GM21367 (cell line): ENCODE measurements around the gene GLMP.
A peak's percentile ranks its signal among the peaks of the same experiment; 100 is the strongest.

Source experiments
- ATAC-seq: cut with Tn5 transposase; IDR thresholded peaks from one replicate; pipeline ENCODE4 v1.9.1; 2021; ENCODE audit not compliant: unreplicated experiment

Gene GLMP

GRCh38 chr1:156286061-156286460 lies 9.4 kb downstream of the GLMP start:
- no peak for ATAC-seq

GRCh38 chr1:156285437-156285836 lies 10.0 kb downstream of the GLMP start:
- no peak for ATAC-seq

- ATAC-seq = no peak
These were observed 10.7 kb downstream of the GLMP start for GRCh38 chr1:156284757-156285156.

GRCh38 chr1:156284112-156284511 lies 11.4 kb downstream of the GLMP start, which contains the start of gene TMEM79:
TSS of gene TMEM79 (plus strand) at chr1:156284325. CDS start at chr1:156285227, 902 bp downstream.
- no peak for ATAC-seq

GRCh38 chr1:156283521-156283920 lies 12.0 kb downstream of the GLMP start:
- ATAC-seq = no peak

- peak; percentile 68 for ATAC-seq
These were observed 12.8 kb downstream of the GLMP start, which contains the start of gene SMG5 for GRCh38 chr1:156282479-156283222. TSS of gene SMG5 (minus strand) at chr1:156282825. CDS start at chr1:156282680, 145 bp downstream.

GRCh38 chr1:156281693-156282478 lies 13.6 kb downstream of the GLMP start:
- ATAC-seq = peak; percentile 4

GRCh38 chr1:156281281-156281680 lies 14.2 kb downstream of the GLMP start:
- no peak for ATAC-seq

- no peak for ATAC-seq
These were observed 15.6 kb downstream of the GLMP start for GRCh38 chr1:156279837-156280236.

- ATAC-seq = no peak
These were observed 18.5 kb downstream of the GLMP start for GRCh38 chr1:156276966-156277381.

- ATAC-seq = no peak
These were observed 18.9 kb downstream of the GLMP start for GRCh38 chr1:156276532-156276931.

- ATAC-seq = no peak
These were observed 25.2 kb downstream of the GLMP start for GRCh38 chr1:156270314-156270713.

GRCh38 chr1:156268336-156268735 lies 27.1 kb downstream of the GLMP start:
- ATAC-seq = no peak

GRCh38 chr1:156266051-156266450 lies 29.4 kb downstream of the GLMP start:
- ATAC-seq = no peak

- no peak for ATAC-seq
These were observed 32.2 kb downstream of the GLMP start for GRCh38 chr1:156263288-156263655.

GRCh38 chr1:156262461-156263287 lies 32.8 kb downstream of the GLMP start:
- no peak for ATAC-seq

- ATAC-seq = no peak
These were observed 34.6 kb downstream of the GLMP start for GRCh38 chr1:156260896-156261295.

- no peak for ATAC-seq
These were observed 35.7 kb downstream of the GLMP start for GRCh38 chr1:156259805-156260204.

GRCh38 chr1:156258859-156259258 lies 36.6 kb downstream of the GLMP start:
- ATAC-seq = no peak

GRCh38 chr1:156257711-156258110 lies 37.8 kb downstream of the GLMP start:
- ATAC-seq = no peak

- ATAC-seq = no peak
These were observed 41.8 kb downstream of the GLMP start for GRCh38 chr1:156253634-156254033.
